GM19035 (cell line): ENCODE results near the gene ABCC3.

Experiments used
- ATAC-seq: cut with Tn5 transposase; IDR thresholded peaks from one replicate; pipeline ENCODE4 v1.9.1; 2021; ENCODE audit not compliant: unreplicated experiment

ABCC3 gene

GRCh38 chr17:50626037-50626574 is 8.6 kb upstream of the ABCC3 start:
- no peak for ATAC-seq

GRCh38 chr17:50627036-50627781 is 7.5 kb upstream of the ABCC3 start:
- ATAC-seq: no peak

- ATAC-seq: no peak
These were observed 6.7 kb upstream of the ABCC3 start for GRCh38 chr17:50627782-50628601.

DNA sequence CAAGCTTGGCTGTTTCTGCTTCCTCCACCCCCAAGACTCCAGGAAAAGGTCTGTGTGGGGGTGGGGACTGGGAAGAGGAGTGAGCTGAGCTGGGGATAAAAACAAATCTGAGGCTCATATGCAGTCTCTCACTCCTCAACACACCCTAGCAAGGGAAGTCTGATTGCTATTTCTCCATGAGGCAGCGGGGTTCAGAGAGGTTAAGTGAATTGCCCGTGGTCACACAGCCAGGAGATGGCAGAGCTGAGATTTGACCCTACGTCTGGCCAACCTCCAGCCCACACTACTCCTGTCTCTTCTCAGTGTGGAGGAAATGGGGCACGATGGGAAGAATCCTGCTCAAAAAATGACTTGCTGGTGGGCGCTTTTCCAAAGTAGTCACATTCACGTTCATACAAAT is 4.8 kb upstream of the ABCC3 start:
- no peak for ATAC-seq

DNA sequence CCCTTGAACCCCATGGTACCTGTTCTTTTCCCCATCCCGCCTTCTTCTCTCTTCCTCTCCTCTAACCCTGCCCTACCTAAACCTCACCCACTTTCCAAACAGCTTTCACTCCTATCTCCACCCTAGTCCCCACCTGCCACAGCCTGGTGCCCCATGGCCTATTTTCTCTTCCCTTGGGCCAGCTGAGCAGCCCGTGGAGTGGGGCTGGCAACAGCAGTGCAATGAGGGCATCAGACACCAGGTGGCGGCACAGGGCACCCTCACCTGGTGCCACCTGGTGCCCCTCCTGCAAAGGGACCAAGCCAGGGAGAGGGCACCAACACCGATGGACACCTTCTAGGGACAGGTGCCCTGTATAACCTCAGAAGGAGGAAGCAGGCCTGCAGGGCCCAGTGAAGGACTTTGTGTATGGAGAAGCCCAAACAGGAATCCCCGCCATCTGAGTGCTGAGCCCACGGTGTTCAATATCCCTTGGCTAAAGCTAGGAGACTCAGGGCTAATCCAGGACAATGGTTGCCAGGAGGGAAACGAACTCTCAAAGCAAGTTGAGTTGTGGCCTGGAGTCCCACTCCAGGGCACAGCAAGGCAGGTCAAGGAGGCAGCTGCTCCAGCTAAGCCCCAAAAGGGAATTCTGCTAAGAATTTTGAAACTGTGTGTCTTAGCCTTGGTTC is 4.0 kb upstream of the ABCC3 start:
- ATAC-seq: no peak

GRCh38 chr17:50631195-50631907 is 3.3 kb upstream of the ABCC3 start:
- ATAC-seq: no peak

GRCh38 chr17:50631908-50632571 is 2.6 kb upstream of the ABCC3 start:
- no peak for ATAC-seq

GRCh38 chr17:50632637-50633036 is 2.0 kb upstream of the ABCC3 start:
- no peak for ATAC-seq

GRCh38 chr17:50633683-50634082 is 998 bp upstream of the ABCC3 start:
- ATAC-seq: no peak

DNA sequence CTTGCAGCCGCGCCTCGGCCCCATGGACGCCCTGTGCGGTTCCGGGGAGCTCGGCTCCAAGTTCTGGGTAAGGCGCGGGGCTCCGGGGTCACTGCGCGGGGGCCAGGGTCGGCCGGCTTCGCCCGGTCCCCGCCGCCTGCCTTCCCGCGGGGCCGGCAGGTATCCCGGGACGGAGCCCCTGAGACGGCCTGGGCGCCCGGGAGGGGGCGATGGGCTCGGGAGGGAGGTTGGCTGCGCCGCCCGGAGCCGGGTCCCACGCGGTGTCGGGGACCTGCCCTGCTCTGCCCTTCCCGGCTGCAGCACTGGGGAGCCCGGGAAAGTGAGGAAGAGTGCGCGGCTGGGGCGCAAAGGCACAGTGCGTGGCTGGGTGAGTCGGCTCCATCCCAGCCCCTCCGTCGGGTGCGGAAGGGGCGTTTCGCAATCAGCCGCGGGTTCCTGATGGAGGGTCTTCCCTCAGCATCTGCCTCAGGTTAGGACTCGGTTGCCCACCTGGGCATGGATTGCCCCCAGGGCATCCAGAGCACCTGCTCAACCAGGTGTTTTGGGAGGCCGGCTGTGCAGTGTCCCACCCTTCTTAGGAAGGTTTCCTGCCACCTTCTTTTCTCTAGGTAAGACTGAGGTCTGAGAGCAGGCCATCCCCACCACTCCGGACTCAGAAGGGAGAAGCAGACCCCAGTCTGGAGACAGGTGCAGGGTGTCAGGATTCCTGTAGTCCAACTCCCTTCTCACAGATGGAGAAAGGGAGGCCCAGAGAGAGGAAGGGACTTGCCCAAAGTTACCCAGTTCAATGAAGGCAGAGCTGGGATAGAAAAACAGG is 442 bp downstream of the ABCC3 start:
- ATAC-seq: no peak

GRCh38 chr17:50635732-50635981 is 976 bp downstream of the ABCC3 start:
- ATAC-seq: no peak

DNA sequence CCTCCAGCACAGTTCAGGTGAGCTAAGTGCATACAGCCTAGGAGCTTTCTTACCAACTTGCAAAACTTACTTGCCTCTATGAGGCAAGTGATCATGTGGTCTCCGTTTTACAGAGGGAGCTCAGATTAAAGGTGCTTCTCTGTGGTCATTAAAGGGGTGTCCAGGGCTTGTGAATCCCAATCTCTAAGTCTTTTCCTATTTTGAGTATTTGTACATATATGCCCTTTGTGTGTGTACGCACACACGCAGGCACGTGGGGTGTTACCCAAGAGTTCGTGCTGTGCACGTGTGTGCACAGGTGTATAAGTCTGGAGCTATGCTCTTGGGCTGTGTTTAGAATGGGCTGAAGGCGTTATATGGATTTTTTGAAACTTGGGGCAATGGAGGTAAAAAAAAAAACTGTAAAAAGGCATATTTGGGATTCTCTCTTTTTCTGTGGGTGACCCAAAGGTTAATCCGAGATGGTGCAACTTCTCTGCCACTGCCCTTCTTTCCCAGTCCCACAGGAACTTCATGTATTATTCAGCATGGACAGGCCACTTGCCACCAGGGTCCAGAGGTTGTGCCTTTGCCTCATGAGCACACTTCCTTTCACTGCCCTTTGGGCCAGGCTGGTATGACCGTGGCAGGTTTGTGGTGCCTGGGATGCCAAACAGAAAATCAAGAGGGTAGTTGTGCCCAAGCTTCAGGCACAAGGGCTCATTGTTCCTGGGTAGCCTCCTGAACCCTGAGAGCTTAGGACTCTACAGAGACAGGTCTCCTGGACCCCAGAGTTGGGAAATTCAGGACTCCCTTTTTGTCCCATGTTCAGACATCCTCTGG is 1.5 kb downstream of the ABCC3 start:
- ATAC-seq: no peak

- ATAC-seq: no peak
These were observed 2.1 kb downstream of the ABCC3 start for GRCh38 chr17:50636804-50637195.

GRCh38 chr17:50637829-50638605 is 3.3 kb downstream of the ABCC3 start:
- ATAC-seq: no peak

DNA sequence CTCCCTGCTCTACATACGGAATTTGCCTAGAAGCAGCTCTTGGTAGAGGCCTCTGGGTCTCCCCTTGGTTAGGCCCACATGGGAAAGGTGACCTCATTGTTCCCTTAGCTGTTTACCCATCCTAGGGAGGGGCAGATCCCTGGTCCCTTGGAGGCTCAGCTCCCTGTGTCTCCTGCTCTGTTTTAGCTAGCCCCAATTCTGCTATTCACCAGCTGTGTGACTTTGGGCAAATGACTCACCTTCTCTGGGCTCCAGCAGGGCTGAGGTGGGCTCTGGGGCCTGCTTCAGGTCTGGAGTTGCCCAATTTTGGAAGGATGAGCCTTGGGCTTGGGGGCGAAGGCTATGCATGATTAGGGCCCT is 3.9 kb downstream of the ABCC3 start:
- no peak for ATAC-seq

DNA sequence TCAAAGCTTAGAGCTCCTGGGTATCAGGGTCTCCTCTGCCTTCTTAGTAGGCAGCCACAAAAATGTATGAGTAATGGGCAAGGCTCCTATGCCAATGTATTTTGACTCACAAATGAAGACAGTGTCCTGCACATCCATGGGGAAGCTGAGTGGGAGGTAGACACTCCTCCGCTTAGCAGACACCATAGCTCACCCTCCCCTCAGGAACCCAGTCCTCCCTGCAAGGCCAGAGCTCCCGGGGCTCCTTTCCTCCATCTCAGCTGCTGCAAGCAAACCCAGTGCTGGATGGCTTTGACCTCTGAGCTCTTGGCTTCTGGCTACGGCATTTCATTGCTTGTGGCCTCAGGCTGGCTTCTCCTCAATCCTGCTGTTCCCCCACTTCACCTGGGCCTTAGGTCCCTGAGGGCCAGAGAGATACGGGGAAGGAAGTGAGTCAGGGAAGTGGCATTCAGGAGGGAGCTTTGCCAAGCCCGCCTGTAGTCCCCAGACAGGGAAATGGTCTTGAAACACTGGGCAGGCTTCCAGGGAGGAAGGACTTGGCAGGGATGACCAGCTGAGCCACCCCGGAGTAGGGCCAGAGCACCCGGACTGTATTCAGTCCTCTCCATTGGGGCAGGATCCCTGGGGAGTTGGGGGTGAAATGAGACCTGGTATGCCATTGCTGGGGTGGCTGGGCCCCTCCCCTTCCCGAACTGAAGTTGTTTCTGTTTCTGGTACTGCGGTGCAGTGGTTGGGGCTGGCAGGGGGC is 4.5 kb downstream of the ABCC3 start:
- no peak for ATAC-seq

DNA sequence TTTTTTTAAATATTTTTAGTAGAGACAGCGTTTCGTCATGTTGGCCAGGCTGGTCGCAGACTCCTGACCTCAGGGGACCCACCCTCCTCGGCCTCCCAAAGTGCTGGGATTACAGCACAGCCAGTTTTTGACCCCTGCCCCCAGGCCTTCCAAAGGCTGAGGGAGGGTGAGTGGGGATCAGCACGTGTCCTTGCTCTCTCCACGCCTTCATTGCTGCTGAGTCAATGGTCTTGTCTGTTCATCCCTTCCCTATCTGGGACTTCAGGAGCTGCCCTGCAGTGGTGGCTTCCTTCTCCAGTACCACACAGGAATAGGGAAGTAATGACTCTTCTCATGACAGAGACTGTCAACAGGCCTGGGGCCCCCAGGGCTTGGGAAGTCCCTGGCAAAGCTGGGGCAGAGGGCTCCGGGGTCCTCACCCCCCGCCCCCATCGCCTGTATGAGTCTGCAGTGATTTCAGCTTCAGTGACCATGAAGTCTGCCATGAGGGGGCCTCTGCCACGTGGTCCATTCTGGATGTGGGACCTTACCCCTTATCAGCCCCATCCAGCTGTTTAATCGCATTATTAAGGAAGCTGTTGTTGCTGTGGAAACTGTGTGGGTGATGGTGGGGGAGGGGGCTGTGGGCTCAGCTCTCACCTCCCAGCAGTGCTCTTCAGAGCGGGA is 6.1 kb downstream of the ABCC3 start:
- no peak for ATAC-seq
